CD14-positive monocyte (primary cell): ENCODE data around the gene RNASEH2C. TPM values are rescaled to one million over a fixed set of nuclear protein-coding genes. Genes with fewer than 3 reads are reported as not detected.
"Not testable (repeated sequence)": the region's sequence is repeated elsewhere in the genome, so short reads cannot be mapped to it uniquely, and the experiment has no call there.

Experiments used
- DNase-seq, 3 donors: peaks; one replicate each; pipeline ENCODE4 v3.0.0-alpha.2; 2011 to 2022
- H2AFZ ChIP-seq: 2 replicates; pipeline ENCODE4 v1.6.0; 2012; ENCODE audit warnings: mild to moderate bottlenecking, low read depth, low read length, inconsistent platforms; ENCODE audit not compliant: insufficient read depth, poor library complexity, severe bottlenecking
- H3K27ac ChIP-seq, 2 donors: 1 replicate in 1 of 2; 2 replicates in 1 of 2; pipeline ENCODE4 v1.5.1; 2012 to 2013; ENCODE audit warnings: low read length in 2 of 2, control low read depth in 1 of 2, inconsistent platforms in 1 of 2, low read depth in 1 of 2, mild to moderate bottlenecking in 1 of 2
- H3K27me3 ChIP-seq, 2 donors: one replicate each; pipeline versions ENCODE4 v1.6.0 to v1.6.1; 2011 to 2013; ENCODE audit warnings: low read length in 2 of 2; ENCODE audit not compliant: control insufficient read depth in 2 of 2, insufficient read depth in 2 of 2
- H3K36me3 ChIP-seq, 2 donors: replicated peaks in 1 of 2; 1 replicate in 1 of 2; 2 replicates in 1 of 2; pipeline versions ENCODE4 v1.5.1 to v1.6.1; 2012 to 2013; ENCODE audit warnings: low read length in 2 of 2, control low read depth in 1 of 2, inconsistent platforms in 1 of 2, mild to moderate bottlenecking in 1 of 2; ENCODE audit not compliant: insufficient read depth in 2 of 2, control insufficient read depth in 1 of 2
- H3K4me1 ChIP-seq, 2 donors: 1 replicate in 1 of 2; 2 replicates in 1 of 2; pipeline versions ENCODE4 v1.5.1 to v1.6.1; 2012 to 2013; ENCODE audit warnings: low read length in 2 of 2, control low read depth in 1 of 2, inconsistent platforms in 1 of 2, mild to moderate bottlenecking in 1 of 2, moderate library complexity in 1 of 2; ENCODE audit not compliant: insufficient read depth in 2 of 2, control insufficient read depth in 1 of 2
- H3K4me2 ChIP-seq: replicated peaks from 2 replicates; pipeline ENCODE3; 2012; ENCODE audit warnings: low read length, moderate library complexity, mild to moderate bottlenecking; ENCODE audit not compliant: poor library complexity, severe bottlenecking; ENCODE audit errors: extremely low read depth
- H3K4me3 ChIP-seq, 3 experiments: fragments of 200-600 bp in 1 of 3; sonication (generic) in 1 of 3; replicated peaks in 1 of 3; 1 replicate in 2 of 3; 2 replicates in 1 of 3; pipeline ENCODE4 v1.5.1; 2011 to 2013; ENCODE audit warnings: low read length in 3 of 3, mild to moderate bottlenecking in 3 of 3, control low read depth in 2 of 3, low read depth in 2 of 3, inconsistent platforms in 1 of 3, moderate library complexity in 1 of 3
- H3K79me2 ChIP-seq: 2 replicates; pipeline ENCODE4 v1.6.0; 2012; ENCODE audit warnings: mild to moderate bottlenecking, control low read depth, inconsistent platforms, low read length, moderate library complexity; ENCODE audit not compliant: insufficient read depth
- H3K9ac ChIP-seq: 2 replicates; pipeline ENCODE4 v1.6.0; 2017; ENCODE audit warnings: low read length, mild to moderate bottlenecking; ENCODE audit not compliant: insufficient read depth, poor library complexity, severe bottlenecking
- H3K9me3 ChIP-seq, 2 donors: replicated peaks in 1 of 2; 1 replicate in 1 of 2; 2 replicates in 1 of 2; pipeline versions ENCODE4 v1.5.1 to v1.6.1; 2012 to 2013; ENCODE audit warnings: low read length in 2 of 2, control low read depth in 1 of 2; ENCODE audit not compliant: control insufficient read depth in 1 of 2, insufficient read depth in 1 of 2
- H4K20me1 ChIP-seq: 2 replicates; pipeline ENCODE4 v1.6.0; 2012; ENCODE audit warnings: mild to moderate bottlenecking, low read length, control low read depth, moderate library complexity; ENCODE audit not compliant: insufficient read depth
- H3K27ac Mint-ChIP-seq, 7 donors: one replicate each; pipeline ENCODE4 v1.8.0; 2020; ENCODE audit warnings: mild to moderate bottlenecking in 7 of 7, mixed read lengths in 7 of 7, moderate library complexity in 6 of 7, inconsistent platforms in 2 of 7
- H3K27me3 Mint-ChIP-seq, 3 donors: one replicate each; pipeline ENCODE4 v1.8.0; 2021 to 2022; ENCODE audit warnings: low read depth in 3 of 3, mild to moderate bottlenecking in 3 of 3, mixed read lengths in 3 of 3, moderate library complexity in 3 of 3, inconsistent platforms in 1 of 3
- H3K36me3 Mint-ChIP-seq, 2 donors: one replicate each; pipeline ENCODE4 v1.8.0; 2020; ENCODE audit warnings: mixed read lengths in 2 of 2, inconsistent platforms in 1 of 2, mild to moderate bottlenecking in 1 of 2
- H3K4me1 Mint-ChIP-seq: one replicate; pipeline ENCODE4 v1.8.0; 2020; ENCODE audit warnings: mild to moderate bottlenecking, mixed read lengths
- H3K4me3 Mint-ChIP-seq, 2 donors: one replicate each; pipeline ENCODE4 v1.8.0; 2020; ENCODE audit warnings: mild to moderate bottlenecking in 2 of 2, mixed read lengths in 2 of 2, moderate library complexity in 1 of 2
- H3K9me3 Mint-ChIP-seq, 7 donors: one replicate each; pipeline ENCODE4 v1.8.0; 2020 to 2022; ENCODE audit warnings: mixed read lengths in 7 of 7, mild to moderate bottlenecking in 6 of 7, moderate library complexity in 6 of 7, inconsistent platforms in 2 of 7
- CTCF ChIP-seq: fragments of 200-600 bp; IDR thresholded peaks from one replicate; pipeline ENCODE4 v1.8.0; 2022; ENCODE audit warnings: antibody characterized with exemption, mild to moderate bottlenecking
- WGBS: methylation state at CpG from one replicate; pipeline ENCODE4 v1.1.5; 2013; ENCODE audit warnings: missing lambda C conversion rate; ENCODE audit not compliant: insufficient coverage; 5-methylcytosine and 5-hydroxymethylcytosine counted together
- intact Hi-C, 2 donors: fragments of 100-400 bp; cut with micrococcal nuclease; formaldehyde crosslinking; loops; one replicate each; pipeline versions ENCODE4 v1.15.0 to v1.15.1; 2023
- polyA plus RNA-seq, 3 donors: library from polyadenylated mRNA; depleted of rRNA in 1 of 3; unstranded in 2 of 3; stranded (reverse) in 1 of 3; fragments of 300-500 nt in 2 of 3; fragments of >200 nt in 1 of 3; fragmentation: Illumina TruSeq in 2 of 3; gene quantifications; 1 replicate in 2 of 3; 2 replicates in 1 of 3; pipeline ENCODE4 v1.2.3, GENCODE V29; 2012 to 2021

The RNASEH2C gene
- polyA plus RNA-seq, 3 donors = 33.3 to 131 (median 95.2) TPM

- peaks cover under 1 to 6% (median 3%) of the 10 kb centered on the region in 3 donors for H3K27me3 Mint-ChIP-seq
- intact Hi-C loops = no loop called here
- no peak for DNase-seq
Measured at GRCh38 chr11:65739022-65739421, 18.4 kb upstream of the RNASEH2C start.

GRCh38 chr11:65736810-65737209 is 16.2 kb upstream of the RNASEH2C start:
- peaks cover 4 to 11% of the 10 kb centered on the region in 2 donors for H3K9me3 ChIP-seq

More at GRCh38 chr11:65739022-65739421, 18.4 kb upstream of the RNASEH2C start:
- Histone ChIP-seq H3K4me3 (no peak overlapping the region), H3K79me2 (no peaks in the 10 kb centered on the region), H3K9me3 (peaks cover 4 to 11% of the 10 kb centered on the region in 2 donors), H3K27ac (no peak overlapping the region), H4K20me1 (no peaks in the 10 kb centered on the region), H3K27me3 (no peaks in the 10 kb centered on the region), H3K9ac (no peak overlapping the region), H3K4me2 (no peak overlapping the region), H2AFZ (no peak overlapping the region), H3K4me1 (peaks cover 0 to 2% of the 10 kb centered on the region in 2 donors), H3K36me3 (no peaks in the 10 kb centered on the region)
- peaks cover under 1% of the 10 kb centered on the region for H3K4me1 Mint-ChIP-seq
- peaks cover 6 to 20% (median 12%) of the 10 kb centered on the region in 7 donors for H3K9me3 Mint-ChIP-seq
- no peak overlapping the region for H3K27ac Mint-ChIP-seq
- no peaks in the 10 kb centered on the region for H3K36me3 Mint-ChIP-seq
- TF ChIP-seq CTCF = no peak
- no CpG with 5 or more reads among the region's 2 CpGs for WGBS
- H3K4me3 Mint-ChIP-seq = no peak overlapping the region

GRCh38 chr11:65735111-65735510 is 14.5 kb upstream of the RNASEH2C start:
- H3K9ac ChIP-seq, H3K4me1 Mint-ChIP-seq, H3K27me3 ChIP-seq, H3K4me3 ChIP-seq, DNase-seq, intact Hi-C loops, H3K79me2 ChIP-seq, H3K36me3 Mint-ChIP-seq, H4K20me1 ChIP-seq, H2AFZ ChIP-seq, H3K4me3 Mint-ChIP-seq, H3K27ac Mint-ChIP-seq, H3K4me1 ChIP-seq, H3K27me3 Mint-ChIP-seq, H3K4me2 ChIP-seq, H3K36me3 ChIP-seq, H3K27ac ChIP-seq: not testable (repeated sequence)
- WGBS = 89% methylated on average over 4 of the region's 4 CpGs
- H3K9me3 ChIP-seq = peaks cover 4 to 11% of the 10 kb centered on the region in 2 donors
- H3K9me3 Mint-ChIP-seq = peaks cover 6 to 32% (median 15%) of the 10 kb centered on the region in 7 donors

More at GRCh38 chr11:65736810-65737209, 16.2 kb upstream of the RNASEH2C start:
- Histone ChIP-seq H3K27me3 (no peaks in the 10 kb centered on the region), H3K36me3 (no peaks in the 10 kb centered on the region), H4K20me1 (no peaks in the 10 kb centered on the region), H3K4me3 (no peak overlapping the region), H3K4me1 (no peaks in the 10 kb centered on the region), H3K9ac (no peak overlapping the region), H3K79me2 (no peaks in the 10 kb centered on the region), H3K4me2 (no peak overlapping the region), H2AFZ (no peak overlapping the region), H3K27ac (no peak overlapping the region)
- Mint-ChIP-seq H3K27ac (no peak overlapping the region), H3K4me1 (no peaks in the 10 kb centered on the region), H3K36me3 (peaks cover 0 to 1% of the 10 kb centered on the region in 2 donors), H3K9me3 (peaks cover 6 to 29% (median 14%) of the 10 kb centered on the region in 7 donors), H3K4me3 (no peak overlapping the region), H3K27me3 (peaks cover 0 to 9% (median 7%) of the 10 kb centered on the region in 3 donors)
- intact Hi-C loops = no loop called here
- DNase-seq = no peak
- TF ChIP-seq CTCF = no peak
